CD1c-positive myeloid dendritic cell (primary cell): ENCODE measurements around the gene CHRDL2.
"Not testable (repeated sequence)": the region's sequence is repeated elsewhere in the genome, so short reads cannot be mapped to it uniquely, and the experiment has no call there.

Experiments used
- DNase-seq: peaks from one replicate; pipeline ENCODE4 v3.0.0-alpha.2; 2016; ENCODE audit errors: extremely low spot score

CHRDL2 gene, protein sequence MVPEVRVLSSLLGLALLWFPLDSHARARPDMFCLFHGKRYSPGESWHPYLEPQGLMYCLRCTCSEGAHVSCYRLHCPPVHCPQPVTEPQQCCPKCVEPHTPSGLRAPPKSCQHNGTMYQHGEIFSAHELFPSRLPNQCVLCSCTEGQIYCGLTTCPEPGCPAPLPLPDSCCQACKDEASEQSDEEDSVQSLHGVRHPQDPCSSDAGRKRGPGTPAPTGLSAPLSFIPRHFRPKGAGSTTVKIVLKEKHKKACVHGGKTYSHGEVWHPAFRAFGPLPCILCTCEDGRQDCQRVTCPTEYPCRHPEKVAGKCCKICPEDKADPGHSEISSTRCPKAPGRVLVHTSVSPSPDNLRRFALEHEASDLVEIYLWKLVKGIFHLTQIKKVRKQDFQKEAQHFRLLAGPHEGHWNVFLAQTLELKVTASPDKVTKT

DNA sequence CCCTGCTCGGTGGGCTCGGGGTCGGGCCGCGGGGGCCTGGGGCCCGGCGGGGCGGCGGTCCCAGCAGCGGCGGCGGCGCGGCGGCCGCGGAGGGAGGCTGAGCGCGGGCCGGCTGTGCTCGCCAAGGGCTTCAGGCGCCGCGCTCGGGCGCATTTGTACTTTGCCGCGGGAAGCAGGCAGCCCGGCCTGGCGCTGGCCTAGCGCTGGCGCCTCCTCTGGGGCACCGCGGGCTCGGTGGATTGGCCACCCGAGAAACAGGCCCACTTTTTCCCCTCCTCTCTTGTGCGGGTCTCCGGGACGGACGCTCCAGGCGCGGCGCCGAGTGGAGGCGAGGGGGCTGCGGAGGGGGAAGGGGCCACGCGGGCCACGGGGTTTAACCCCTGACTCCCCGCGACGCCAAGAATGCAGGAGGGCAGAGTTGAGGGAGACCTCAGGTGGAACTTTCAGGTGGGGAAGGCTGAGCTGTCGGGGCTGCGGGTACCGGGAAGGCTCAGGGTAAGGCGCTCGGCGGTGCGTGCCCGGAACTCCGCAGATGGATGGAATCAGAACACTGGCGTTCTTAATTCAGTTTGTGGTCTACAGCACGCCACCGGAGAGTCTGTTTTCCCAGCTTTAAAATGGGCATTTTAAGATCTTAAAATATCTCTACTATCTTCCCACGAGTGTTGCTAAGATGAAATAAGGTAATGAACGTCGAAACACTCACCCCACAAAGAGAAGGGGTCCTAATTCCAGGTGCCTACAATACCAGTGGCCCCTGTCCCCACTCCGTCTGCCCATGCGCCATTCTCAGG lies at the start of gene CHRDL2:
Gene CHRDL2 (minus strand): TSS at position 126 of the 794 bp plus-strand sequence. CDS start 538 bp downstream, outside the sequence.
- no peak for DNase-seq

DNA sequence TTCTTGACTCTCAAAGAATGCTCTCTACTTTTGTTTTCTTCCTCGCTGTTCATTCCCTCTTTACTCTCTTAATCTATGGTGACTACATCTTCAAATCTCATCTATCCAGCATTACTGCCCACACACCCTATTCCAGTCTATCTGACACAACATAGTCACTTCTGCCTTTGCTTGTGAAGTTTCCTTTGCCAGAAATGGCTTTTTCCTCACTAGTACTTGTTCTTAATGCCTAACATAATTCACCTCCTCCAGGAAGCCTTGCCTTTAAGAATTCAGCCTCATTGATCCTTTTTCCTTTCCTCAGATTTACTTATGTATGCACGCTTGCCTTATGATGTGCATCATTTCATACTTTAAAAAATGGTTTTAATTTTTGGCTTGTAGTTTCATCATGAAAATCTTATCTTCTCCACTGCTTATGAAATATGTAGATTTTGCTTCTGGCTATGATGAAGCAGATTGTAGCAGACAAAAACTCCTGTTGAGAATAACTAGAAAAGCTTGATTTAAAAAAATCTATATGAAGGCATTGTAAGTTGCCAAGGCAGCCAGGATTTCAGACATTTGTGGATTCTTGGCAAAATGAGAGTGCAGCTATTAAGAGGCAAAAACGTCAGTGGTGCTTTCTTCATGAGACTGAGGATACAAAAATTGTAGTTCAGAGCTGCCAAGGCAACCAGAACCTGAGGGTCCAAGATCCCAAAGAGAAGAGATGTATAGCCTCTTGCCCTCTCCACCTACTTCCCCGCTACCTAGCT lies 49.2 kb upstream of the CHRDL2 start:
- peak; percentile 16 for DNase-seq

DNA sequence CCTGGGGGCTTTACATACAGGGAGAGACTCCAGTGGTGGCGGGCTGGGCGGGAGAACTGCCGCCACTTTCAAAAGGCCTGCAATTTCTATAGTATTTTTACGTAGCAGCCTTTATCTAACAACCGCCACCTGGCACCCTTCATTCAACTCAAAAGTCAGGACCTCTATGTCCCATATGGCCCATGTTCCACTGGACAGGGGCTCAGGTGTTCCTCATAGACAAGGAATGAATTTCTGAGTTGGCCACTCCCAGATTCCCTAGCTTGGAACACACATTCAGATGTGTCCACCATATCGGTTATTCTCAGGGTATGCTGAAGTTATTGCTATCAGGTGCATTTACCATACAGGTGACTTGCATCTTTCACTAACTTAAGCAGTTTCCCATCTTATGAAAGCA lies 47.4 kb upstream of the CHRDL2 start:
- DNase-seq = no peak

DNA sequence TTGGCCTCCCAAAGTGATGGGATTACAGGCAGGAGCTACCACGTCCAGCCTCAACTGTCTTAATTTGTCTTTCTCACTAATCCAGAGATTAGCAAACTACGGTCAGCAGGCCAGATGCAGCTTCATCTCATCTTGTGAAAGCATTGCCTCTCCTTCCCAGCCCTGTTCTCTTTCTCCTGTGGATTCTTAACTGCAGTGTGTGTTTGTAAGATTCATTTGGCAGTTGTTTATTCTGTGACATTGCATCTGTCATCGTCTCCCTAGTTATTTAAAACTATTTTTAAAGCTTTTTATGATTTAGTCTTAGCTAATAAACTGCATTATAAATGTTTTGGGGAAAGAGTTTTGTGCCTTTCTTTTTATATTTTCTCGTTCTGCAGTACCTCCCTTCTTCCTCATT lies 46.7 kb upstream of the CHRDL2 start:
- DNase-seq = no peak

DNA sequence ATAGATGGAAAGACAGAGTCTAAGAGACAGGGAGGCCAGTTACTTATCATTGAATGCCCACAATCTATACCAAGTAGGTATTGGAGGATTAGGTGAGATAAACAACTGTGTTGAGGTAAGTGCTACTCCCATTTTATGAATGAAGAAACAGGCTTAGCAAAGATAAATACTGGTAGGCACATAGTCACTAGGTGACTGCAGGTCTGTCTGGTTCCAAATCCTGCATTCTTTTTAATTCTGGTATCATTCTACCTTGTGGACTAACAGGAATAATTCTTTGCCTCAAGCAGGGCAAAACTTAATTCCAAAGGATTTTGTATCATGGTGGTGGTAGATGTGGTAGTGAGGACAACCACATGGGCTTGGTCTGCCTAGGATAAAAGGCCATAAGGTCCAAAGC lies 45.8 kb upstream of the CHRDL2 start:
- DNase-seq = no peak

DNA sequence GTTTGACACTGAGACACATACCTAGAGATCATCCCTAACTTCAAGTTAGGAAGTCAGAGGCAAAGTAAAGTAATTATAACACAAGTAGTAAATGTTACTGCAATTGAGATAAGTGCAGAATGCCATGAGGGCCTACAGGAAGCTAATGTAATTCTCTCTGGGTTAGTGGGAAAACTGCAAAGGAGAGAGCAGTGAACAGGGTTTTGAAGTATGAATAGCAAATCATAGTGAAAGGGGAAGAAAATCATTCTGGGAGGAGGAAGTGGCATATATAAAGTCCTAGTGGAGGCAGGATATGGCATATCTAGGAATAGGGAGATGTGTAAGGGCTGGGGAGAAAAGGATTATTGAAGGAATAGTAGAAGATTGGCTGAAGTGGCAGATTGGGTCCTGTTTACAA lies 45.3 kb upstream of the CHRDL2 start:
- DNase-seq = peak; percentile 47

DNA sequence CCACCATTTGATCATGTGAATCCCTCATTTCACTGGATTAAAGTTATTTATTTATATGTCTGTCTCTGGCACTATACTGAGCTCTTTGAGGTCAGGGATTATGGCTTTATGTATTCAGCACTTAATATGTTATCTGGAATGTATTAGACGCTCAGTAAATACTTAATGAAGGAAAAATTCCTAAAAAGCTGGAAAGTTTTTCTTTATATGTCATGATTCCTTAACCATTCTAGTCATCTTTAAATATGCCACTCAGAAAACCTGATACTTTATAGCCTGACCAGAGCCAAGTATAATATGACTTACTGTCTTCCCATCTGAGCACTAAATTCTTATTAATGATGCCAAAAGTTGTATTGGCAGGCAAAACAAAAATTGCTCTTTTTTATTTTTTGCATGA lies 44.5 kb upstream of the CHRDL2 start:
- DNase-seq = no peak

DNA sequence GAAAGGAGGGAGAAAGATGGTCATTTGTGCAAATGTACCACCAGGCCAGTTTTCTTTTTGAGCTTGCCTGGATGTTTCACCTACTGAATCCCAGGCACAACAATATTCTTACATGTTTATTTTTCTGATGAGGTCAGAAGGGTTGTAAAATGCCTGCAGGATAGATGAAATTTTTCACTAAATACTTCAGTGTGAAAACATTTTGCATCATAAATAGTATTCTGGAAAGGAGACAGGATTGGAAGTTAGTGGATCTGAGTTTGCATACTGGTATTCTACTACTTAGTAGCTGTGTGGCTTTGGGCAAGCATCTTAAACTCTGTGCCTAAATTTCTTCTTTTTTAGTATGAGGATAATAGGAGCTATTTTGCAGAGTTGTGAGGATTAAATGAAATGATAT lies 42.2 kb upstream of the CHRDL2 start:
- no peak for DNase-seq

DNA sequence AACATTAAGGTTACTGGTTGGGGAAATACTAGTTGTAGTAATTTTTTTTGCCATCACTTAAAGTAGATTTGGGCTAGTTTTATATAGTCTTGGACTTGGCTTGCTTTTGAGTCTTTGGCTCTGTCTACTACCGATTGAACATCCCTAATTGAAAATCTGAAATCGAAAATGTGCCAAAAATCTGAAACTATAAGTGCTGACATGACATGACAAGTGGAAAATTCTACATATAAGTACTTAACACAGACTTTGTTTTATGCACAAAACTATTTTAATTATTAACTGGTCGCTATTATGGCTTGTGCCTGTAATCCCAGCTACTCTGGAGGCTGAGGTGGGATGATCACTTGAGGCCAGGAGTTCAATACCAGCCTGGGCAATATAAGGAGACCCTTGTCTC lies 39.9 kb upstream of the CHRDL2 start:
- no peak for DNase-seq

DNA sequence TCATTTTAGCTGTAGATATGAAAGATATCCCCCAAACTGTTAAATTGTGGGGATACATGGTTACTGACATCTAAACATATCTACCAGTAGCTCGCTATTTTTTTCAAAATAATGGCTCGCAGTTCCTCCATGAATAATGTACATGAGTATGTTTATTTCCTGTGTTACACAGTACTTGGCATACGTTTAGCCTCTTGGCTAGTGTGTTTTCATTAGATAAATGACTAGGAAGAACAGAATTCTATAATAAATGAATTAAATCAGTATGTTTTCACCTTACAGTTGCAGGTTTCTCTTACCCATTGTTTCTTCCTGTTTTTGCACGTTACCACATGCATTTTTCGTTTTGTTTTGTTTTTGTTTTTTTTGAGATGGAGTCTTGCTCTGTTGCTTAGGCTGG lies 39.2 kb upstream of the CHRDL2 start:
- no peak for DNase-seq

DNA sequence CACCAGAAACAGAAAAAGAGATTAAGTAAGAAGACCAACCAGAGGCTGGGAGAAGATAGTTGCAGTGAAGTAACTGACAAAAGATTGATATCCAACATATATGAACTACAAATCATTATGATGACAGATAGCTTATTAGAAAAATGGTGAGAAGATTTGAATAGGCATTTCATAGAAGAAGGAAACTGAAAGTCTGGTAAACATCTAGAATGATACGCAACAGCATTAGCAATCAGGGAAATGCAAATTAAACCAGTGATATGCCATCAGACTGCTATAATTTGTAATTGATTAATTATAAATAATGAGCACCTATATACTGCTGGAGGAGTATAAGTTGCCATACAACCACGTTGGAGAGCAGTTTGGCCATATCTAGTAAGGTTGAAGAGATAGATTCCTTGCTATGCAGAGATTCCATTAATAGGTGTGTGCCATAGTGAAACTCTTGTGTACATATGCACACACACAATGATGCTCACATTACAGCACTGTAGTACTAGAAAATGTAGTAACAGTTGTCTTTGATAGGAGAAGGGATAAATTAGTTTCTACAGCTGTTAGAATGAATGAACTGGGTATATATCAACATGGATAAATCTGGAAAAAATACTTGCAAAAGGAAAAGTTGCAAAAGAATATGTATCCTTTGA lies 38.0 kb upstream of the CHRDL2 start:
- DNase-seq = no peak

DNA sequence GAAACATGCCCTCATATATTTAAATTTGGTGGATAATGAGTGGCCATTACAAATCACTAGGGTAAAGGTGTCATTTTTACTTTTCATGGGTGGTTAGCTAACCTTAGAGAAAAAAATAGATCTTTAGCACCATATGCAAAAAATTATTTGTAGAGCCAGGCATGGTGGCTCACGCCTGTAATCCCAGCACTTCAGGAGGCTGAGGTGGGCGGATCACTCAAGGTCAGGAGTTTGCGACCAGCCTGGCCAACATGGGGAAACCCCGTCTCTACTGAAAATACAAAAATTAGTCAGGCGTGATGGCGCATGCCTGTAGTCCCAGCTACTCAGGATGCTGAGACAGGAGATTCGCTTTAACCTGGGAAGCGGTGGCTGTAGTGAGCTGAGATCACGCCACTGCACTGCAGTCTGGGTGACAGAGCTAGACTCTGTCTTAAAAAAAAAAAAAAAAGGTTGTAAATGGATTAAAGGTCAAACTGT lies 37.0 kb upstream of the CHRDL2 start:
- not testable (repeated sequence) for DNase-seq

DNA sequence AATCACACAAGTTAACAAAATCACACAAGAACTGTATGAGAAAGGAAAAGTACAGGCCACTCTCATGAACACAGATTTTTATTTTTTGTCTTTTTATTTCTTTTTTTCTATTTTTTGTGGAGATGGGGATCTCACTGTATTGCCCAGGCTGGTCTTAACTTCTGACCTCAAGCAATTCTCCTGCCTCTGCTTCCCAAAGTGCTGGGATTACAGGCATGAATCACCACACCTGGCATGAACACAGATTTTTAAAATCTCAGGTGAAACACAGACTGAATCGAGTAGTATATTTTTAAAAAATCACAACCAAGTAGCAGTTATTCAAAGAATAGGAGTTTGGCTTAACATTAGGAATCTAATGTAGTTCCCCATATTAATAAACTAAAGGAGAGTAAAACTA lies 35.7 kb upstream of the CHRDL2 start:
- no peak for DNase-seq

DNA sequence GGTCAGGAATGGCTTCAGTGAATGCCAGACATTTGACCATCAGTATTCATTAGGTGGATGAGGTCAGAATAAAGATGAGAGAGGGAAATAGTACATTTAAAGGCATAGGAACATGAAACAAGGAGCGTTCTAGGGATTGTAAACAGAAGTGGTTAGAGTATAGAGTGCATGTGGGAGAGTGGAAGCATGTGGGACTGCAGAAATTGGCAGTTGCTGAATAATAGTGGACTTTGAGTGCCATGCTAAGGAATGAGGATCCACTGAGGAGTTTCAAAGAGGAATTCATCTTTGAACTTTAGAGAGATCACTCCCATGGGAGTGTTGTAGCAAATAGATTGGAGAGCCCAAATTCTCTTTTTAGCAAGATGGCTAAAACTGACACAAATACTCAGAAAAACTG lies 25.3 kb upstream of the CHRDL2 start:
- no peak for DNase-seq

DNA sequence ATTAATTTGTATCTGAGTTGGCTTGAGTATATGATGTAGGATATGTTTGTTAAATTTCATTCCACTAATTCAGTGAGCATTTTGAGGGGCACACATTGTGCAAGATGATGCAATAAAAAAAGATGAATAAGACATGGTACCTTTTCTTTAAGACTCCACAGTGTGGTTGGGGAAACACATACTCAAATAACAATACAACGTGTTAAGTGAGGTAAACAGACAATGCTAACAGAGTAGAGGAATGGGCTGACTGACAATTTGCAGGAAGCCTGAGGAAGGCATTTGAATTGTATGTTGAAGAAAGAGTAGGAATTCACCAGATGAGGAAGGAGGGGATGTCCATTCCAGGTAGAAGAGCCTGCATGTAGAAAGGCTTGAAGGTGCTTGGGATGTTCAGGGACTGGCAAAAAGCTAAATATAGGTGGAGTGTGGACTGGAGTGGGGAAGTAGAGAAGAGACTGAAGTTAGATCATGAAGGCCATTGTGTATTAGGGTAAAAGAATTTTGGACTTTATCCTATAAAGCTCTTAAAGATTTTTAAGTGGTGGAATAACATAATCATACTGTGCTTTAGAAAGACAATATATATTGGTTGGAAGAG lies 24.3 kb upstream of the CHRDL2 start:
- DNase-seq = no peak

DNA sequence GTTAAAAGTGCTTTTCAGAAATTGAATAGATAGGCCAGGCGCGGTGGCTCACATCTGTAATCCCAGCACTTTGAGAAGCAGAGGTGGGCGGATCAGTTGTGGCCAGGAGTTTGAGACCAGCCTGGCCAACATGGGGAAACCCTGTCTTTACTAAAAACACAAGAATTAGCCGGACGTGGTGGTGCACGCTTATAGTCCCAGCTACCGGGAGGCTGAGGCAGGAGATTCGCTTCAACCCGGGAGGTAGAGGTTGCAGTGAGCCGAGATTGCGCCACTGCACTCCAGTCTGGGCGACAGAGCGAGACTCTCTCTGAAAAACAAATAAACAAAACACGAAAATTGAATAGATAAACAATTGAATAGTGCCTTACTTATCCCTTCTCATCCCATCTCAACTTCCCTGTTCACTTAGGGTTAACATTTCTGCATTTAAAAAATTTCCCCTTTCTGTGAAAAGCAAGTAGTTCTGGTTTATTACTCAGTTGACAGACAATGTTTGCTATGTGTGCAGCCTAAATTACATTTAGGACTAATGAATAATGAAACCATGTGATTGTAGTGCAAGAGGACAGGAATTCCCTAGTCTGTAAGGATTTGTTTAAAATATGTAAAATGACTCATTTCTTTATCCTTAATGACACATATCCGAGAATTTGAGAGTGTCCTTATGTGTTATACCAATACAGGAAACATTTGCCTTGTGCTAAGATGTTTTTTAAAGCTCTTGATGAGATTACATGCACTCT lies 23.5 kb upstream of the CHRDL2 start:
- DNase-seq = peak; percentile 47

DNA sequence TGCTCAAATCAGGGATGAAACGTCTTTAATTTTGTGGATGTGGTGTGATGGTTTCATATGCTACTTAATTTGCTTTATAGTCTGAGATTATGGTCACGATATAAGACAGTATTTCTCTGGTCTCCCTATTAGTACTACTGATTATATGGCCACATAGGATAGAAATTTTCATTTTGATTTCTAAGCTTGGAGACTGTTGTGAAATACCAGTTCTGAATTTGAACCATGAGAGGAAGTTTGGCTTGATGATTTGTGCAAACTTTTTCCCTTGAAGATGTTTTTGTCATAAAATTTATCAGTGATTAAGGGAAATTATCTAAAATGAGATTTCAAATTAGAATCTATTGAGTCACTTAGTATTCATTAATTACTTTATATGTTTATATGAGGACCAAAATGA lies 20.1 kb upstream of the CHRDL2 start:
- peak; percentile 27 for DNase-seq

DNA sequence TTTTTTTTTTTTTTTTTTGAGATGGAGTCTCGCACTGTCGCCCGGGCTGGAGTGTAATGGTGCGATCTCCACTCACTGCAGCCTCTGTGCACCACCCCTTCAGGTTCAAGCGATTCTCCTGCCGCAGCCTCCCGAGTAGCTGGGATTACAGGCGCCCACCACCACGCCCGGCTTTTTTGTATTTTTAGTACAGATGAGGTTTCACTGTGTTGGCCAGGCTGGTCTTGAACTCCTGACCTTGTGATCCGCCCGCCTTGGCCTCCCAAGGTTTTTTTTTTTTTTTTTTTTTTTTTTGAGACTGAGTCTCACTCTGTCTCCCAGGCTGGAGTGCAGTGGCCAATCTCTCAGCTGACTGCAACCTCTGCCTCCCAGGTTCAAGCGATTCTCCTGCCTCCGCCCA lies 19.4 kb upstream of the CHRDL2 start:
- DNase-seq = not testable (repeated sequence)

DNA sequence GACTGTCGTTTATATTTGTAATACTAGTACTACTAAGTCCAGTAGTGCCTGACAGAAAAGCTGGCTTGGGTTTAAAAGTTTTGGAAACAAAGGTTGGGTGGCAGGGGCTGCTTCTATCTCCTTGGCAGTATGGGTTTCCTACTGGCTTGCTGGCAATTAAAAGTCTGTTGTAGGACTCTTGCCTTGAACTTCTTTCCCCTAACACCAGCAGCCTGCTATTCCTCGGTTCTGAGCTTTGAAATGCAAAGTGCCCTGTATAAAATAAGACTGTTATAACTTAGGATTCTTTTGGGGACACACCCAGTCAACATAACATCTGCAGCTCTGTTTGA lies 18.7 kb upstream of the CHRDL2 start:
- DNase-seq = no peak

DNA sequence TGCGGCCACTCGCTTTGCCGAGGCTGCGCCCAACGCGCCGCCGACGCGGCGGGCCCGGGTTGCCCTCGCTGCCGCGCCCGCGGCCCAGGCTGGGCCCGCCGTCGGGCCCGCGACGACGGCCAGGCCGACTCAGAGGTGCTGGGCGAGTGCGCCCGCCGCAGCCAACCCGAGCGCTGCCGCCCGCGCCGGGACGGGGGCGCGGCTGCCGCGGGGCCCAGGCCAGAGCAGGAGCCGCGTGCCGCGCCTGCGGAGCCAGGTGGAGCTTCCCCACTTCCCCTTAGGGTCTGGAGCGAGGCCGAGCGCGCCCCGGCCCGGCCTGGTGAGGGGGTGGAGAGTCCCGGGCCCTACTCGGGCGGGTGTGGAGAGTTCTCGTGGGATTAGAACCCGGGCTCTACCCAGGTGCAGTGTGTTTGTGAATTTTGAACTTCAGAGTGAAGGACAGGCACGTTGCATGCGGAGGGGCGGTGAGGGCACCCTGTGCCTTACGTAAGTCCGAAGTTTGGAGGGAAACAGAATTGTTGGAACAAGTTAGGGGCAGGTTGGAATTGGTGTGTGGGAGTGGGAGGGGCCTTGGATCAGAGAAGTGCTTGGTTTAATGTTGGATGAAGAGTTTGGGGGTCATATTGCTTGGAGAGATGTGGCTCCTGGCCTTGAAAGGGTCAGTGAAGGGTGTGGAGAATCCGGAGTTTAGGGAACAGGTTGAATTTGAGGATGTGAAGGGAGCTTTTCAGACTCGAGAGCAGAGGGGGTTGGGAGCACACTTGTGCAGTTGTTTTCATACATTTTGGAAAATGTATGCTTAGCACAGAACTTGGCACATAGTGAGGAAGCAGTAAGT lies 18.1 kb upstream of the CHRDL2 start:
- DNase-seq = peak; percentile 83
